Measurements from ENCODE around the gene TBC1D24.

Gene TBC1D24

DNA sequence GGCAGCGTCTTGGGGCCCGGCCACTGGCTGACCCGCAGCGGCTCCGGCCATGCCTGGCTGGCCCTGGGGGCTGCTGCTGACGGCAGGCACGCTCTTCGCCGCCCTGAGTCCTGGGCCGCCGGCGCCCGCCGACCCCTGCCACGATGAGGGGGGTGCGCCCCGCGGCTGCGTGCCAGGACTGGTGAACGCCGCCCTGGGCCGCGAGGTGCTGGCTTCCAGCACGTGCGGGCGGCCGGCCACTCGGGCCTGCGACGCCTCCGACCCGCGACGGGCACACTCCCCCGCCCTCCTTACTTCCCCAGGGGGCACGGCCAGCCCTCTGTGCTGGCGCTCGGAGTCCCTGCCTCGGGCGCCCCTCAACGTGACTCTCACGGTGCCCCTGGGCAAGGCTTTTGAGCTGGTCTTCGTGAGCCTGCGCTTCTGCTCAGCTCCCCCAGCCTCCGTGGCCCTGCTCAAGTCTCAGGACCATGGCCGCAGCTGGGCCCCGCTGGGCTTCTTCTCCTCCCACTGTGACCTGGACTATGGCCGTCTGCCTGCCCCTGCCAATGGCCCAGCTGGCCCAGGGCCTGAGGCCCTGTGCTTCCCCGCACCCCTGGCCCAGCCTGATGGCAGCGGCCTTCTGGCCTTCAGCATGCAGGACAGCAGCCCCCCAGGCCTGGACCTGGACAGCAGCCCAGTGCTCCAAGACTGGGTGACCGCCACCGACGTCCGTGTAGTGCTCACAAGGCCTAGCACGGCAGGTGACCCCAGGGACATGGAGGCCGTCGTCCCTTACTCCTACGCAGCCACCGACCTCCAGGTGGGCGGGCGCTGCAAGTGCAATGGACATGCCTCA lies 3.1 kb upstream of the TBC1D24 start:
- Histone ChIP-seq H3K9ac (ENCODE audit: low read length) (no peak overlapping the region), H3K4me2 (ENCODE audit: low read depth, low read length, poor library complexity, severe bottlenecking) (peak overlapping the region; percentile 15)

DNA sequence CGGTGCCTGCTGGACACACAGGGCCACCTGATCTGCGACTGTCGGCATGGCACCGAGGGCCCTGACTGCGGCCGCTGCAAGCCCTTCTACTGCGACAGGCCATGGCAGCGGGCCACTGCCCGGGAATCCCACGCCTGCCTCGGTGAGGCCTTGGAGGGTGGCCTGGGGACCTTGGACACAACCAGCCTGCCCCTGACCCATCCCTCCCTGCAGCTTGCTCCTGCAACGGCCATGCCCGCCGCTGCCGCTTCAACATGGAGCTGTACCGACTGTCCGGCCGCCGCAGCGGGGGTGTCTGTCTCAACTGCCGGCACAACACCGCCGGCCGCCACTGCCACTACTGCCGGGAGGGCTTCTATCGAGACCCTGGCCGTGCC lies 2.5 kb upstream of the TBC1D24 start:
- Histone ChIP-seq H2AFZ (ENCODE audit: low read depth, low read length, severe bottlenecking) (no peak overlapping the region), H3K4me2 (ENCODE audit: low read depth, low read length, poor library complexity, severe bottlenecking) (no peak overlapping the region), H3K36me3 (ENCODE audit: low read length) (no peaks in the 10 kb centered on the region), H3K9me2 (replicated peaks; ENCODE audit: insufficient read depth, low read length) (no peaks in the 10 kb centered on the region), H3K9me3 (ENCODE audit: insufficient read depth, low read length) (no peaks in the 10 kb centered on the region), H3K4me3 (ENCODE audit: insufficient read depth, low read length, poor library complexity, severe bottlenecking) (no peak overlapping the region), H3F3A (ENCODE audit: insufficient read depth) (peaks cover 12% of the 10 kb centered on the region; the same call in 1 of the 2 replicates), H3K27me3 (ENCODE audit: low read length) (no peaks in the 10 kb centered on the region), H3K9ac (ENCODE audit: low read length) (no peak overlapping the region), H3K27ac (ENCODE audit: low read depth, low read length) (no peak overlapping the region), H3K79me2 (ENCODE audit: insufficient read depth, low read length) (no peaks in the 10 kb centered on the region), H4K20me1 (ENCODE audit: low read depth, low read length) (no peaks in the 10 kb centered on the region; the same call in 1 of the 2 replicates)
- no peak for TF ChIP-seq EZH2phosphoT487 (conservative IDR thresholded peaks at IDR 0.05; ENCODE audit: low read length)
- TF ChIP-seq, protein P1, sequence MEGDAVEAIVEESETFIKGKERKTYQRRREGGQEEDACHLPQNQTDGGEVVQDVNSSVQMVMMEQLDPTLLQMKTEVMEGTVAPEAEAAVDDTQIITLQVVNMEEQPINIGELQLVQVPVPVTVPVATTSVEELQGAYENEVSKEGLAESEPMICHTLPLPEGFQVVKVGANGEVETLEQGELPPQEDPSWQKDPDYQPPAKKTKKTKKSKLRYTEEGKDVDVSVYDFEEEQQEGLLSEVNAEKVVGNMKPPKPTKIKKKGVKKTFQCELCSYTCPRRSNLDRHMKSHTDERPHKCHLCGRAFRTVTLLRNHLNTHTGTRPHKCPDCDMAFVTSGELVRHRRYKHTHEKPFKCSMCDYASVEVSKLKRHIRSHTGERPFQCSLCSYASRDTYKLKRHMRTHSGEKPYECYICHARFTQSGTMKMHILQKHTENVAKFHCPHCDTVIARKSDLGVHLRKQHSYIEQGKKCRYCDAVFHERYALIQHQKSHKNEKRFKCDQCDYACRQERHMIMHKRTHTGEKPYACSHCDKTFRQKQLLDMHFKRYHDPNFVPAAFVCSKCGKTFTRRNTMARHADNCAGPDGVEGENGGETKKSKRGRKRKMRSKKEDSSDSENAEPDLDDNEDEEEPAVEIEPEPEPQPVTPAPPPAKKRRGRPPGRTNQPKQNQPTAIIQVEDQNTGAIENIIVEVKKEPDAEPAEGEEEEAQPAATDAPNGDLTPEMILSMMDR (IDR thresholded peaks at IDR 0.05; ENCODE audit: insufficient read depth, low read length, poor library complexity, severe bottlenecking) = no peak

More for the DNA sequence above, 3.1 kb upstream of the TBC1D24 start:
- Histone ChIP-seq H3K36me3 (ENCODE audit: low read length) (no peaks in the 10 kb centered on the region), H3K4me3 (ENCODE audit: insufficient read depth, low read length, poor library complexity, severe bottlenecking) (no peak overlapping the region), H2AFZ (ENCODE audit: low read depth, low read length, severe bottlenecking) (no peak overlapping the region), H3K79me2 (ENCODE audit: insufficient read depth, low read length) (no peaks in the 10 kb centered on the region), H3K9me2 (replicated peaks; ENCODE audit: insufficient read depth, low read length) (no peaks in the 10 kb centered on the region), H3K9me3 (ENCODE audit: insufficient read depth, low read length) (no peaks in the 10 kb centered on the region), H3K27ac (ENCODE audit: low read depth, low read length) (no peak overlapping the region), H3K27me3 (ENCODE audit: low read length) (no peaks in the 10 kb centered on the region), H4K20me1 (ENCODE audit: low read depth, low read length) (no peaks in the 10 kb centered on the region; the same call in 1 of the 2 replicates), H3F3A (ENCODE audit: insufficient read depth) (peaks cover 12% of the 10 kb centered on the region; the same call in 1 of the 2 replicates)
- TF ChIP-seq, protein P1 (IDR thresholded peaks at IDR 0.05; ENCODE audit: insufficient read depth, low read length, poor library complexity, severe bottlenecking) = no peak
- TF ChIP-seq EZH2phosphoT487 (conservative IDR thresholded peaks at IDR 0.05; ENCODE audit: low read length) = no peak

DNA sequence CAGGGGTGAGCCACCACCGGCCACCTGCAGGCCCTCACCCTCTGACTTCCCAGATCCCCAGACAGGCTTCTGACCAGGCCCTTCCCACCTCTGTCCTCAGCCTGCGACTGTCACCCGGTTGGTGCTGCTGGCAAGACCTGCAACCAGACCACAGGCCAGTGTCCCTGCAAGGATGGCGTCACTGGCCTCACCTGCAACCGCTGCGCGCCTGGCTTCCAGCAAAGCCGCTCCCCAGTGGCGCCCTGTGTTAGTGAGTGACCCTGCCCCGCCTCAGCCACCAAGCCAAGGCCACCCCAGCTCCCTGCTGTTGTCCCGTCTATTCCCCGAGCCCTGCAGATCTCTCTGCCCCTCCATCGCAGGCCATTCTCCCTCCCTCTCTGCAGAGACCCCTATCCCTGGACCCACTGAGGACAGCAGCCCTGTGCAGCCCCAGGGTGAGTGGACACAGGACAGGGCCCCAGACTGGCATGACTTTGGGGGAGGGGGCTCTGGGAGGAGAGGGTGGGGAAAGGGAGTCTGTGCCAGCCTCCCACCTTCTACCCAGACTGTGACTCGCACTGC lies 2.0 kb upstream of the TBC1D24 start:
- Histone ChIP-seq H3K27me3 (ENCODE audit: low read length) (no peaks in the 10 kb centered on the region), H3K9me3 (ENCODE audit: insufficient read depth, low read length) (no peaks in the 10 kb centered on the region), H3K4me3 (ENCODE audit: insufficient read depth, low read length, poor library complexity, severe bottlenecking) (no peak overlapping the region)

More for the DNA sequence above, 2.0 kb upstream of the TBC1D24 start:
- no peaks in the 10 kb centered on the region; the same call in 1 of the 2 replicates for H4K20me1 ChIP-seq (ENCODE audit: low read depth, low read length)
- peak overlapping the region; percentile 98; the same call in 1 of the 2 replicates for H3K9ac ChIP-seq (ENCODE audit: low read length)
- H3K9me2 ChIP-seq (replicated peaks; ENCODE audit: insufficient read depth, low read length) = no peaks in the 10 kb centered on the region
- H3K4me2 ChIP-seq (ENCODE audit: low read depth, low read length, poor library complexity, severe bottlenecking) = peak overlapping the region; percentile 65
- peaks cover 12% of the 10 kb centered on the region; the same call in 1 of the 2 replicates for H3F3A ChIP-seq (ENCODE audit: insufficient read depth)
- no peaks in the 10 kb centered on the region for H3K79me2 ChIP-seq (ENCODE audit: insufficient read depth, low read length)
- no peak for TF ChIP-seq EZH2phosphoT487 (conservative IDR thresholded peaks at IDR 0.05; ENCODE audit: low read length)
- TF ChIP-seq, protein P1 (IDR thresholded peaks at IDR 0.05; ENCODE audit: insufficient read depth, low read length, poor library complexity, severe bottlenecking) = no peak
- H3K27ac ChIP-seq (ENCODE audit: low read depth, low read length) = no peak overlapping the region
- H3K36me3 ChIP-seq (ENCODE audit: low read length) = no peaks in the 10 kb centered on the region
- H2AFZ ChIP-seq (ENCODE audit: low read depth, low read length, severe bottlenecking) = no peak overlapping the region

All from SU-DHL-6 (cell line).